DOHH2 (cell line): ENCODE results near the gene BGN.

Experiments
- EZH2phosphoT487 ChIP-seq: fragments of 200-600 bp; sonication (generic); IDR thresholded peaks from 2 replicates; pipeline ENCODE4 v1.6.1; 2017; ENCODE audit warnings: borderline replicate concordance, mild to moderate bottlenecking, antibody characterized with exemption, low read length, moderate library complexity, mixed read lengths
- TF ChIP-seq, protein P1 (sequence below): fragments of 200-600 bp; sonication (generic); IDR thresholded peaks from one replicate; pipeline ENCODE4 v1.5.1; 2014; ENCODE audit warnings: antibody characterized with exemption, mild to moderate bottlenecking, low read depth, low read length; ENCODE audit not compliant: poor library complexity, severe bottlenecking

DNA sequence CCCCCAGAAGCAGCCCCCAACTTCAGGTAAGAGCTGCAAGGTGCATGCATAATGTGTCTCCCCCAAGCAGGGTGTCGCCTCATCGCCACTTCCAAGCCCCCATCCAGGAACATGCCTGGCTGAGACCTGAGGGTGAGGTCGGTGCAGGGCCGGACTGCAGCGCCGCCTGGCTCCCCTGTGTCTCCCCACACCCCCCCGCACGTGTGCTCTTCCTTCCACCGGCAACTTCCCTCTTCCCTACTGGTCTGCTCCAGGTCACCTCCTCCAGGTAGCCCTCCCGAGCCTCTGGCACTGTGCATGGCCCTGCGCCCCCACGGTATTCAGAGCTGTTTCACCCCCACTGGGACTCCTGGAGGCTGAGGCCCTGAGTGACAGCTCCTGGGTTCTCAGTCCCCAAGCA, 2.2 kb upstream of the BGN start:
- TF ChIP-seq, protein P1, sequence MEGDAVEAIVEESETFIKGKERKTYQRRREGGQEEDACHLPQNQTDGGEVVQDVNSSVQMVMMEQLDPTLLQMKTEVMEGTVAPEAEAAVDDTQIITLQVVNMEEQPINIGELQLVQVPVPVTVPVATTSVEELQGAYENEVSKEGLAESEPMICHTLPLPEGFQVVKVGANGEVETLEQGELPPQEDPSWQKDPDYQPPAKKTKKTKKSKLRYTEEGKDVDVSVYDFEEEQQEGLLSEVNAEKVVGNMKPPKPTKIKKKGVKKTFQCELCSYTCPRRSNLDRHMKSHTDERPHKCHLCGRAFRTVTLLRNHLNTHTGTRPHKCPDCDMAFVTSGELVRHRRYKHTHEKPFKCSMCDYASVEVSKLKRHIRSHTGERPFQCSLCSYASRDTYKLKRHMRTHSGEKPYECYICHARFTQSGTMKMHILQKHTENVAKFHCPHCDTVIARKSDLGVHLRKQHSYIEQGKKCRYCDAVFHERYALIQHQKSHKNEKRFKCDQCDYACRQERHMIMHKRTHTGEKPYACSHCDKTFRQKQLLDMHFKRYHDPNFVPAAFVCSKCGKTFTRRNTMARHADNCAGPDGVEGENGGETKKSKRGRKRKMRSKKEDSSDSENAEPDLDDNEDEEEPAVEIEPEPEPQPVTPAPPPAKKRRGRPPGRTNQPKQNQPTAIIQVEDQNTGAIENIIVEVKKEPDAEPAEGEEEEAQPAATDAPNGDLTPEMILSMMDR = no peak
- no peak for TF ChIP-seq EZH2phosphoT487
